ENCODE data around the gene APOOL. TPM values are rescaled to one million over a fixed set of nuclear protein-coding genes. Genes with fewer than 3 reads are reported as not detected.

APOOL gene
- polyA plus RNA-seq, 3 donors, result 2.0 to 4.7 (median 2.8) TPM

DNA sequence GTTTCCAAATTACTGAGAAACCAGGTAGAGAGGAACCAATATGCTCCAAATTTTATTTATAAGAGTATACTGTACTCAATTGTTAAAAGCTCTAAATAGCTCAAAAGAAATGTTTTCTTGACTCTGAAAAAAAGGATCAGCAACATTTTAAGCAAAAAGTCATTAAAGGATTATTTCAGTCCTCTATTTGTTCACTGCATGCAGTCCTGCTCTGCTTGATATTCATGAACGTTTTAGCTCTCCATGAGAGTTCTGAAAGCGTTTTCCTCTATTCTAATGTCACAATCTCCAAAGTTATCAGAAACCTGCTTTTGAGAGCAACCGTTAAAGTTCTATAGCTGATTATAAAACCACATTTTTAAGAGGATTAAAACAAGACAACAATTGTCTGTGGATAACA lies 110.5 kb downstream of the APOOL start:
- Mint-ChIP-seq H3K4me3 (no peak overlapping the region), H3K9me3 (no peaks in the 10 kb centered on the region), H3K27ac (no peak overlapping the region), H3K27me3 (ENCODE audit: low read depth in 3 of 3) (peaks cover 0 to 4% (median 0%) of the 10 kb centered on the region in 3 donors), H3K36me3 (no peaks in the 10 kb centered on the region), H3K4me1 (peaks cover 2% of the 10 kb centered on the region)
- no peak overlapping the region for H2AFZ ChIP-seq (ENCODE audit: insufficient read depth, low read depth, low read length, poor library complexity, severe bottlenecking)
- H3K27ac ChIP-seq (ENCODE audit: low read depth in 1 of 2, low read length in 2 of 2), result no peak overlapping the region
- DNase-seq, result no peak
- no peak overlapping the region for H3K4me3 ChIP-seq (replicated peaks in 1 of 3; ENCODE audit: low read depth in 2 of 3, low read length in 3 of 3)
- no peaks in the 10 kb centered on the region for H3K4me1 ChIP-seq (ENCODE audit: control insufficient read depth in 1 of 2, insufficient read depth in 2 of 2, low read length in 2 of 2)
- no peak overlapping the region for H3K9ac ChIP-seq (ENCODE audit: insufficient read depth, low read length, poor library complexity, severe bottlenecking)
- TF ChIP-seq, protein P1, sequence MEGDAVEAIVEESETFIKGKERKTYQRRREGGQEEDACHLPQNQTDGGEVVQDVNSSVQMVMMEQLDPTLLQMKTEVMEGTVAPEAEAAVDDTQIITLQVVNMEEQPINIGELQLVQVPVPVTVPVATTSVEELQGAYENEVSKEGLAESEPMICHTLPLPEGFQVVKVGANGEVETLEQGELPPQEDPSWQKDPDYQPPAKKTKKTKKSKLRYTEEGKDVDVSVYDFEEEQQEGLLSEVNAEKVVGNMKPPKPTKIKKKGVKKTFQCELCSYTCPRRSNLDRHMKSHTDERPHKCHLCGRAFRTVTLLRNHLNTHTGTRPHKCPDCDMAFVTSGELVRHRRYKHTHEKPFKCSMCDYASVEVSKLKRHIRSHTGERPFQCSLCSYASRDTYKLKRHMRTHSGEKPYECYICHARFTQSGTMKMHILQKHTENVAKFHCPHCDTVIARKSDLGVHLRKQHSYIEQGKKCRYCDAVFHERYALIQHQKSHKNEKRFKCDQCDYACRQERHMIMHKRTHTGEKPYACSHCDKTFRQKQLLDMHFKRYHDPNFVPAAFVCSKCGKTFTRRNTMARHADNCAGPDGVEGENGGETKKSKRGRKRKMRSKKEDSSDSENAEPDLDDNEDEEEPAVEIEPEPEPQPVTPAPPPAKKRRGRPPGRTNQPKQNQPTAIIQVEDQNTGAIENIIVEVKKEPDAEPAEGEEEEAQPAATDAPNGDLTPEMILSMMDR (IDR thresholded peaks at IDR 0.05), result no peak
- H3K36me3 ChIP-seq (replicated peaks in 1 of 2; ENCODE audit: control insufficient read depth in 1 of 2, insufficient read depth in 2 of 2, low read length in 2 of 2), result no peaks in the 10 kb centered on the region
- H3K27me3 ChIP-seq (ENCODE audit: control insufficient read depth in 2 of 2, insufficient read depth in 2 of 2, low read length in 2 of 2), result no peaks in the 10 kb centered on the region
- intact Hi-C loops (cut with micrococcal nuclease), result no loop called here
- H4K20me1 ChIP-seq (ENCODE audit: insufficient read depth, low read length), result no peaks in the 10 kb centered on the region
- H3K4me2 ChIP-seq (replicated peaks; ENCODE audit: extremely low read depth, low read length, poor library complexity, severe bottlenecking), result no peak overlapping the region
- WGBS (ENCODE audit: insufficient coverage), result no CpG with 5 or more reads among the region's 3 CpGs
- no peaks in the 10 kb centered on the region for H3K79me2 ChIP-seq (ENCODE audit: insufficient read depth, low read length)
- no peaks in the 10 kb centered on the region for H3K9me3 ChIP-seq (replicated peaks in 1 of 2; ENCODE audit: control insufficient read depth in 1 of 2, insufficient read depth in 1 of 2, low read length in 2 of 2)

DNA sequence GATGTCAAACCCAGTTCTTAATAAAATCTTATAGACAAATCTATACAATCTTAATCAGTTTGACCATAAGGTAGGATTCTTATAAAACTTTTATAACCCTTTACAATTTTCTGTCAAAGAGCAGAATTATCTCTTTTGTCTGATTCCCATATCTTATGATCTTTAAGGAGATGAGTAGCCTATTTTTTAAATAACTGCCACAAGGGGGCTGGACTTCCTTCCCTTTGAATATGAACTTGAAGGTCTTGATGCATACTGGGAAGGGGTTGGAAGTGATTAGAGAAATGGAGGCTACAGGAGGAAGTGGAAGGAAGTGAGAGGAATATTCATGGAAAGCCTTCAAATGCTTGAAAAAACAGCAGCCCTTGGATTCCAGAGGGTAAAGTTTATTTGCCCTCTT lies 111.1 kb downstream of the APOOL start:
- Histone ChIP-seq H3K9me3 (replicated peaks in 1 of 2; ENCODE audit: control insufficient read depth in 1 of 2, insufficient read depth in 1 of 2, low read length in 2 of 2) (no peaks in the 10 kb centered on the region), H3K4me2 (replicated peaks; ENCODE audit: extremely low read depth, low read length, poor library complexity, severe bottlenecking) (no peak overlapping the region), H3K79me2 (ENCODE audit: insufficient read depth, low read length) (no peaks in the 10 kb centered on the region), H3K9ac (ENCODE audit: insufficient read depth, low read length, poor library complexity, severe bottlenecking) (no peak overlapping the region), H2AFZ (ENCODE audit: insufficient read depth, low read depth, low read length, poor library complexity, severe bottlenecking) (no peak overlapping the region), H3K27me3 (ENCODE audit: control insufficient read depth in 2 of 2, insufficient read depth in 2 of 2, low read length in 2 of 2) (no peaks in the 10 kb centered on the region), H3K4me3 (replicated peaks in 1 of 3; ENCODE audit: low read depth in 2 of 3, low read length in 3 of 3) (no peak overlapping the region), H3K36me3 (replicated peaks in 1 of 2; ENCODE audit: control insufficient read depth in 1 of 2, insufficient read depth in 2 of 2, low read length in 2 of 2) (no peaks in the 10 kb centered on the region), H4K20me1 (ENCODE audit: insufficient read depth, low read length) (no peaks in the 10 kb centered on the region), H3K27ac (ENCODE audit: low read depth in 1 of 2, low read length in 2 of 2) (no peak overlapping the region), H3K4me1 (ENCODE audit: control insufficient read depth in 1 of 2, insufficient read depth in 2 of 2, low read length in 2 of 2) (no peaks in the 10 kb centered on the region)
- Mint-ChIP-seq H3K9me3 (no peaks in the 10 kb centered on the region), H3K4me1 (peaks cover 2% of the 10 kb centered on the region), H3K27me3 (ENCODE audit: low read depth in 3 of 3) (peaks cover 0 to 4% (median 0%) of the 10 kb centered on the region in 3 donors), H3K36me3 (no peaks in the 10 kb centered on the region), H3K27ac (no peak overlapping the region), H3K4me3 (no peak overlapping the region)
- intact Hi-C loops (cut with micrococcal nuclease), result no loop called here
- DNase-seq, result no peak
- TF ChIP-seq, protein P1 (IDR thresholded peaks at IDR 0.05), result no peak

All from CD14-positive monocyte (primary cell).